HEK293T (cell line): ENCODE data around the gene EPS8L2.

ENCODE experiments used
- ARNT ChIP-seq: fragments of 450-650 bp; IDR thresholded peaks from 2 replicates; pipeline ENCODE4 v1.6.1; 2017; ENCODE audit warnings: mild to moderate bottlenecking
- BHLHE40 ChIP-seq: fragments of 450-650 bp; IDR thresholded peaks from 2 replicates; pipeline ENCODE4 v1.6.1; 2016; ENCODE audit warnings: mild to moderate bottlenecking, moderate library complexity, borderline replicate concordance
- ELF4 ChIP-seq: fragments of 450-650 bp; IDR thresholded peaks from 2 replicates; pipeline ENCODE4 v1.6.1; 2017; ENCODE audit warnings: antibody characterized with exemption
- FOXK2 ChIP-seq: fragments of 450-650 bp; IDR thresholded peaks from 2 replicates; pipeline ENCODE4 v1.6.1; 2016; ENCODE audit warnings: mild to moderate bottlenecking
- HDGF ChIP-seq: fragments of 450-650 bp; IDR thresholded peaks from 2 replicates; pipeline ENCODE4 v1.6.1; 2017; ENCODE audit warnings: antibody characterized with exemption, borderline replicate concordance
- SP1 ChIP-seq: fragments of 450-650 bp; IDR thresholded peaks from 2 replicates; pipeline ENCODE4 v1.6.1; 2017
- SUZ12 ChIP-seq: fragments of 450-650 bp; IDR thresholded peaks from 2 replicates; pipeline ENCODE4 v1.6.1; 2016; ENCODE audit warnings: mild to moderate bottlenecking
- TARDBP ChIP-seq: fragments of 450-650 bp; IDR thresholded peaks from 2 replicates; pipeline ENCODE4 v1.6.1; 2016

- TF ChIP-seq BHLHE40: no peak
- TF ChIP-seq SP1: no peak
- no peak for TF ChIP-seq SUZ12
- no peak for TF ChIP-seq TARDBP
- TF ChIP-seq HDGF: no peak
- no peak for TF ChIP-seq ARNT
- TF ChIP-seq FOXK2: no peak
- no peak for TF ChIP-seq ELF4
Measured at GRCh38 chr11:704781-705645, 1.0 kb upstream of the EPS8L2 start.
